Measurements from ENCODE around the gene KCNH4.

Gene KCNH4

DNA sequence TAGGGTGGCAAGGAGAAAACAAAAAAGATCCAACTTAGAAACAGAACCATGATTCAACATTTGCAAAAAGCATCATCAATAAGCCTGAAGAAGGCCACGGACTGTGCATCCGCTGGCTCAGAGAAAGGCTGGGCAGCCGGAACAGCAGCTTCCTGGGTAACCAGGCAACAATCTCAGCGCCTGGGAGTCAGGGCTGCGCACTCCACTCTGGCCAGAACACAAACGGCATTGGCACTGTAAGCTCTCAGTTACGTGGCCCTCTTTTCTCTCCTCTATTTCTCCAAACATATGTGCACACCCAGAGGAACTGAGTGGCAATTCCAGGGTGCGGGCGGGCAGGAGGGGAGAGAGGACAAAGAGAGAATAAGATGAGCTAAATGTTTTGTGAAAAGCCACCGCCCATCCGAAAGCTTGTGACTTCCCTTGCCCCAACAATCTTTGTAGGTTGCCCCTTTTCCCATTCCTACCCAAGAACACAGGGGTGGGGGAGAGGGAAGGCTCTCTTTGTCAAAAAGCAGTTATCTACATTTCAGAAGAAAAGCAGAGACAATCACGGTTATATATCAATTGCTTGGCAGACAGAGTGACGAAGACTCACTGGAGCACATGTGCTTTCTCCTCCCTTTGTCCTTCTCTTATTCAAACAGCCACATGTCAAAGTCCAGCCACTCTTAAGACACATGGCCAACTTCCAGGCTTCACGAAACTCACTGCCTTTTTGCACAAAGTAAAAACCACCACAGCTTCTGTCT is 19.9 kb upstream of the KCNH4 start:
- Histone ChIP-seq H3K14ac (ENCODE audit: low read length in 2 of 2) (no peak overlapping the region), H3K23ac (ENCODE audit: low read length in 2 of 2) (no peak overlapping the region), H3K4me1 (ENCODE audit: control insufficient read depth, insufficient read depth, low read depth, low read length) (no peaks in the 10 kb centered on the region), H3K9me3 (ENCODE audit: control insufficient read depth, low read length) (no peaks in the 10 kb centered on the region), H3K4me3 (ENCODE audit: insufficient read depth in 1 of 2, low read depth in 1 of 2, low read length in 2 of 2) (no peak overlapping the region), H3K27ac (ENCODE audit: low read length, poor library complexity, severe bottlenecking) (no peak overlapping the region), H3K18ac (ENCODE audit: low read depth in 1 of 2, low read length in 2 of 2) (no peak overlapping the region), H2AFZ (ENCODE audit: low read depth, low read length) (no peak overlapping the region), H3K4ac (ENCODE audit: low read depth in 1 of 2, low read length in 2 of 2) (no peak overlapping the region), H3K4me2 (ENCODE audit: low read length, poor library complexity, severe bottlenecking) (no peak overlapping the region), H2BK12ac (ENCODE audit: low read length in 2 of 2) (no peak overlapping the region), H3K27me3 (ENCODE audit: control insufficient read depth in 1 of 2, insufficient read depth in 1 of 2, low read length in 2 of 2) (no peaks in the 10 kb centered on the region), H4K91ac (ENCODE audit: low read length) (no peak overlapping the region), H2AK5ac (ENCODE audit: low read length, severe bottlenecking) (no peak overlapping the region), H2BK15ac (ENCODE audit: low read depth, poor library complexity, severe bottlenecking) (no peak overlapping the region), H3K36me3 (ENCODE audit: control insufficient read depth in 1 of 2, insufficient read depth in 2 of 2, low read depth in 1 of 2, low read length in 2 of 2) (peaks cover 35 to 62% of the 10 kb centered on the region in 2 experiments), H3K79me1 (replicated peaks; ENCODE audit: low read length, poor library complexity, severe bottlenecking) (peaks cover 1% of the 10 kb centered on the region), H3K9ac (ENCODE audit: low read length) (peak overlapping the region; percentile 29), H2BK120ac (ENCODE audit: low read depth, low read length) (no peak overlapping the region), H2BK5ac (ENCODE audit: low read depth, low read length, poor library complexity, severe bottlenecking) (no peak overlapping the region), H4K8ac (ENCODE audit: low read length) (no peak overlapping the region)
- 94% methylated on average over 10 of the region's 14 CpGs for WGBS
- DNase-seq: no peak

DNA sequence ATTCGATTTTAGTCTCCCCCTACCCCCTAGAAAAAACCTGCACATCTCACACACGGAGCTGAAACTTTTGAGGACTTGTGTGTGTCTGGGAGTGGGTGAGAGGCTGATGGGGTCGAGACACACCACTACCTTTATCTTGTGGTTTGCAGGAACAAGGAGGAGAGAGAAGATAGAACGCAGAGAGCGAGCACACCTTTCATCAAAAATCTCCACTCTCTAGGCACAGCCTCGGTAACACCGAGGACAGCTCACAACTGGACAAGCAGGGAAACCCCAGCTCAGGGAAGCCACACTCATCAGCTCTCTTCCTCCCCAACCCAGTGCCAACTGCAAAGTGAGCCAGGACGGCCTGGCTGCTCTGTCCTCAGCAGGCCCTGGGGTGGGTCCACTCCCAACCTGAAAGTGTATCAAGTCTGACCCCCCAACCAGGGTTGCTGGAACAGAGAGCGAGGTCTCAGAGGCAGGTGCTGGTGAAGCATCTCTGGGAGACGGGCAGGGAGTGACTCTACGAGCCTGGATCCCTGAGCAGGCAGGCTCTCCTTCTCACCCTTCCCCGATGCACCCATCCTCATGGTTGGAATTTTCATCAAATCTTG is 18.6 kb upstream of the KCNH4 start:
- Histone ChIP-seq H3K9me3 (ENCODE audit: control insufficient read depth, low read length) (no peaks in the 10 kb centered on the region), H3K4me3 (ENCODE audit: insufficient read depth in 1 of 2, low read depth in 1 of 2, low read length in 2 of 2) (no peak overlapping the region), H3K36me3 (ENCODE audit: control insufficient read depth in 1 of 2, insufficient read depth in 2 of 2, low read depth in 1 of 2, low read length in 2 of 2) (peaks cover 33 to 51% of the 10 kb centered on the region in 2 experiments), H3K23ac (ENCODE audit: low read length in 2 of 2) (peak overlapping the region in 1 of 2 experiments; percentile 90), H3K27me3 (ENCODE audit: control insufficient read depth in 1 of 2, insufficient read depth in 1 of 2, low read length in 2 of 2) (no peaks in the 10 kb centered on the region), H4K91ac (ENCODE audit: low read length) (no peak overlapping the region), H3K9ac (ENCODE audit: low read length) (no peak overlapping the region), H2AFZ (ENCODE audit: low read depth, low read length) (no peak overlapping the region), H3K4me2 (ENCODE audit: low read length, poor library complexity, severe bottlenecking) (no peak overlapping the region), H2AK5ac (ENCODE audit: low read length, severe bottlenecking) (no peak overlapping the region), H3K18ac (ENCODE audit: low read depth in 1 of 2, low read length in 2 of 2) (no peak overlapping the region), H2BK5ac (ENCODE audit: low read depth, low read length, poor library complexity, severe bottlenecking) (no peak overlapping the region), H3K4me1 (ENCODE audit: control insufficient read depth, insufficient read depth, low read depth, low read length) (peaks cover under 1% of the 10 kb centered on the region), H4K8ac (ENCODE audit: low read length) (no peak overlapping the region), H2BK12ac (ENCODE audit: low read length in 2 of 2) (no peak overlapping the region), H3K79me1 (replicated peaks; ENCODE audit: low read length, poor library complexity, severe bottlenecking) (peaks cover 1% of the 10 kb centered on the region), H3K4ac (ENCODE audit: low read depth in 1 of 2, low read length in 2 of 2) (no peak overlapping the region), H3K27ac (ENCODE audit: low read length, poor library complexity, severe bottlenecking) (no peak overlapping the region), H2BK120ac (ENCODE audit: low read depth, low read length) (no peak overlapping the region), H3K14ac (ENCODE audit: low read length in 2 of 2) (no peak overlapping the region), H2BK15ac (ENCODE audit: low read depth, poor library complexity, severe bottlenecking) (no peak overlapping the region)
- DNase-seq: no peak
- WGBS: 95% methylated on average over 3 of the region's 12 CpGs

DNA sequence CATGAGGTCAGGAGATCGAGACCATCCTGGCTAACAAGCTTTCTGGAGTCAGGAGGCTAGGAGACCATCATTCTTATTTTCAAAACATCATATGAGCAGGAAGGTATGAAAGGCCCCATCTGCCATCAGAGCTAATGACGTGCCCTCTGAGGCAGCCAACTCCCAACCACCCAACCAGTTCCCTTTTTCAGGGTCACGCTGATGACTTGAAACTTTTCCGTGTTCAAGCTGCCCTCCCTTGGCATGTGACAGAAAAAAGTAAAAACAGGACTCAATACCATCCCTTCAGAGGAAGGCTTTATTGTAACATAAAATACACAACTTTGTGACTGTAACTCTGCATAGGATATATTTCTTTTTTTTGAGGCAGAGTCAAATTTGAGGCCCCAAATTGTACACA is 18.0 kb upstream of the KCNH4 start:
- H3K36me3 ChIP-seq (ENCODE audit: control insufficient read depth in 1 of 2, insufficient read depth in 2 of 2, low read depth in 1 of 2, low read length in 2 of 2): peaks cover 31 to 45% of the 10 kb centered on the region in 2 experiments
- 86% methylated on average over 4 of the region's 4 CpGs for WGBS
- peaks cover 6% of the 10 kb centered on the region for H3K4me1 ChIP-seq (ENCODE audit: control insufficient read depth, insufficient read depth, low read depth, low read length)
- no peak overlapping the region for H3K23ac ChIP-seq (ENCODE audit: low read length in 2 of 2)
- peaks cover 1% of the 10 kb centered on the region for H3K79me1 ChIP-seq (replicated peaks; ENCODE audit: low read length, poor library complexity, severe bottlenecking)
- H2BK15ac ChIP-seq (ENCODE audit: low read depth, poor library complexity, severe bottlenecking): no peak overlapping the region
- no peak overlapping the region for H3K18ac ChIP-seq (ENCODE audit: low read depth in 1 of 2, low read length in 2 of 2)
- no peak overlapping the region for H2BK120ac ChIP-seq (ENCODE audit: low read depth, low read length)
- no peak overlapping the region for H3K14ac ChIP-seq (ENCODE audit: low read length in 2 of 2)
- no peak overlapping the region for H2BK5ac ChIP-seq (ENCODE audit: low read depth, low read length, poor library complexity, severe bottlenecking)
- no peak overlapping the region for H3K4me3 ChIP-seq (ENCODE audit: insufficient read depth in 1 of 2, low read depth in 1 of 2, low read length in 2 of 2)
- H2AFZ ChIP-seq (ENCODE audit: low read depth, low read length): no peak overlapping the region
- H3K4me2 ChIP-seq (ENCODE audit: low read length, poor library complexity, severe bottlenecking): no peak overlapping the region
- no peak overlapping the region for H3K9ac ChIP-seq (ENCODE audit: low read length)
- no peak for DNase-seq
- H4K8ac ChIP-seq (ENCODE audit: low read length): no peak overlapping the region
- no peak overlapping the region for H2BK12ac ChIP-seq (ENCODE audit: low read length in 2 of 2)
- H4K91ac ChIP-seq (ENCODE audit: low read length): no peak overlapping the region
- no peak overlapping the region for H3K4ac ChIP-seq (ENCODE audit: low read depth in 1 of 2, low read length in 2 of 2)
- H2AK5ac ChIP-seq (ENCODE audit: low read length, severe bottlenecking): no peak overlapping the region
- H3K9me3 ChIP-seq (ENCODE audit: control insufficient read depth, low read length): no peaks in the 10 kb centered on the region
- no peaks in the 10 kb centered on the region for H3K27me3 ChIP-seq (ENCODE audit: control insufficient read depth in 1 of 2, insufficient read depth in 1 of 2, low read length in 2 of 2)
- H3K27ac ChIP-seq (ENCODE audit: low read length, poor library complexity, severe bottlenecking): no peak overlapping the region

DNA sequence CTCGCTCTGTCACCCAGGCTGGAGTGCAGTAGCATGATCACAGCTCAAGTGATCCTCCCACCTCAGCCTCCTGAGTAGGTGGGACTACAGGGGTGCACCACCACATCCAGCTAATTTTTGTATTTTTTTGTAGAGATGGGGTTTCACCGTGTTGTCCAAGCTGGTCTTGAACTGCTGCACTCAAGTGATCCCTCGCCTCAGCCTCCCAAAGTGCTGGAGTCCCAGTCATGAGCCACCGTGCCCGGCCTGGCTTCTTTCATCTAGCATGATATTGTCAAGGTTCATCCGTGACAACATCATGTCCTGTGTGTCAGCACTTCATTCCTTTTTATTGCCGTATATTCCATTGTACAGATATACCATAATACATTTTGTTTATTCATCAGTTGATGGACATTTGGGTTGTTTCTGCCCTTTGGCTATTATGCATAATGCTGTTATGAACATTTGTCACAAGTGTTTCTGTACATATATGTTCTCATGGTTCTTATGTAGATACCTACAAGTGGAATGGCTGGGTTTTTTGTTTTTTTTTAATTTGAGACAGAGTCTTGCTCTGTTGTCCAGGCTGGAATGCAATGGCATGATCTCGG is 16.7 kb upstream of the KCNH4 start:
- Histone ChIP-seq H2BK15ac (ENCODE audit: low read depth, poor library complexity, severe bottlenecking) (no peak overlapping the region), H2BK12ac (ENCODE audit: low read length in 2 of 2) (no peak overlapping the region), H4K91ac (ENCODE audit: low read length) (no peak overlapping the region), H3K14ac (ENCODE audit: low read length in 2 of 2) (no peak overlapping the region), H3K4me3 (ENCODE audit: insufficient read depth in 1 of 2, low read depth in 1 of 2, low read length in 2 of 2) (no peak overlapping the region), H3K4me2 (ENCODE audit: low read length, poor library complexity, severe bottlenecking) (no peak overlapping the region), H4K8ac (ENCODE audit: low read length) (no peak overlapping the region), H3K27ac (ENCODE audit: low read length, poor library complexity, severe bottlenecking) (no peak overlapping the region), H3K4me1 (ENCODE audit: control insufficient read depth, insufficient read depth, low read depth, low read length) (peaks cover 6% of the 10 kb centered on the region), H2AK5ac (ENCODE audit: low read length, severe bottlenecking) (no peak overlapping the region), H3K4ac (ENCODE audit: low read depth in 1 of 2, low read length in 2 of 2) (no peak overlapping the region), H3K79me1 (replicated peaks; ENCODE audit: low read length, poor library complexity, severe bottlenecking) (peaks cover 1% of the 10 kb centered on the region), H3K27me3 (ENCODE audit: control insufficient read depth in 1 of 2, insufficient read depth in 1 of 2, low read length in 2 of 2) (no peaks in the 10 kb centered on the region), H2BK120ac (ENCODE audit: low read depth, low read length) (no peak overlapping the region), H2AFZ (ENCODE audit: low read depth, low read length) (no peak overlapping the region), H3K9me3 (ENCODE audit: control insufficient read depth, low read length) (no peaks in the 10 kb centered on the region), H3K9ac (ENCODE audit: low read length) (no peak overlapping the region), H2BK5ac (ENCODE audit: low read depth, low read length, poor library complexity, severe bottlenecking) (no peak overlapping the region), H3K36me3 (ENCODE audit: control insufficient read depth in 1 of 2, insufficient read depth in 2 of 2, low read depth in 1 of 2, low read length in 2 of 2) (peaks cover 27 to 38% of the 10 kb centered on the region in 2 experiments), H3K18ac (ENCODE audit: low read depth in 1 of 2, low read length in 2 of 2) (no peak overlapping the region), H3K23ac (ENCODE audit: low read length in 2 of 2) (no peak overlapping the region)
- 96% methylated on average over 6 of the region's 8 CpGs for WGBS
- DNase-seq: no peak
